ENCODE results near the gene ASXL1. TPM values are rescaled to one million over a fixed set of nuclear protein-coding genes. Genes with fewer than 3 reads are reported as not detected.

Gene ASXL1
- total and polyA plus RNA-seq, 2 experiments from 2014 or later: 10.4 to 29.0 TPM

DNA sequence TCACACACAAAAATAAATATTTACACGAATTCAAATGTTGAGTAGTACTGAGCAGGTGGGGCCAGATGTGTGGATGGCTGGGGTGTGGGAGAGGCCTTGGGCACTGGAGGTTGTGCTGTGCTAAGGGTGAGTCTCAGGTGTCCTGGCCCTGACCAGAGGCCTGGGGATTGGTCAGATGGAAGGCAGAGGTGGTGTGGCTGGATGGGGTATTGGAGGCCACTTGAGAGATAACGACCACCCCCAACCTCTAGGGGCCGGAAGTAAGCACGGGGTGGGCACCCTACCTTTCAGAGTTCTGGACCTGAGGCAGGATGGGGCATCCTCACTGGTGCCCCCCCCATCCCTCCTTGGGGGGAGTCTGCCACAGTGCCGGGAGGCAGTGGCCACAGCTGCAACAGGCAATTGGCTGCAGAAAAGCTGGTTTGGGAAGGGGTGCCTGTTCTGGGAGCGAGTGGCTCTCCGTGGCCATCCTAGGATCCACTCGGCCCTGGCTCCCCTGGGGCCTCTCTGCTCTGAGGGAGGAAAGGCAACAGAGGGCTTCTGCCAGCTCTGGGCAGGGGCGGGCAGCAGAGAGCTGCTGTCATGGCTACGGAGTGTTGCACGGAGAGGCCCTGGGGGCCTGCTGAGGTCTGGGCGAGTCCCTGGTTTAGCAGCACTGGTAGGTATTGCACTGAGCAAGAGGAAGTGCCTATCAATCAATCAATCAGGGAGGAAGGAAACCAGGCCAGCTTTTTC lies 87.6 kb downstream of the ASXL1 start:
- Mint-ChIP-seq H3K4me3 (no peak overlapping the region; the same call in 2 of the 3 replicates), H3K27ac (peak overlapping the region; percentile 76; the same call in 1 of the 2 replicates)
- peak; percentile 48 for ATAC-seq

GRCh38 chr20:32446301-32447100 lies 88.4 kb downstream of the ASXL1 start:
- no peak overlapping the region for H3K4me3 Mint-ChIP-seq
- H3K27me3 Mint-ChIP-seq (ENCODE audit: insufficient read depth, low read depth, poor library complexity): peaks cover 3% of the 10 kb centered on the region
- peaks cover 21% of the 10 kb centered on the region for H3K36me3 Mint-ChIP-seq (ENCODE audit: low read depth)
- Histone ChIP-seq H3K27me3 (ENCODE audit: insufficient read depth) (no peaks in the 10 kb centered on the region), H2AFZ (no peak overlapping the region), H3K4me3 (no peak overlapping the region), H3K27ac (ENCODE audit: low read depth) (peak overlapping the region; percentile 53; the same call in 1 of the 2 replicates), H3F3A (replicated peaks; ENCODE audit: low read depth) (peaks cover 5% of the 10 kb centered on the region), H4K20me1 (replicated peaks; ENCODE audit: insufficient read depth) (peaks cover 35% of the 10 kb centered on the region), H3K79me2 (replicated peaks; ENCODE audit: insufficient read depth) (no peaks in the 10 kb centered on the region), H3K9me2 (ENCODE audit: insufficient read depth) (no peaks in the 10 kb centered on the region), H3K36me3 (ENCODE audit: insufficient read depth) (peaks cover 9% of the 10 kb centered on the region; the same call in 1 of the 2 replicates), H3K4me2 (no peak overlapping the region), H3K4me1 (ENCODE audit: insufficient read depth) (peaks cover 21% of the 10 kb centered on the region)
- peaks cover 22% of the 10 kb centered on the region for H3K4me1 Mint-ChIP-seq
- TF ChIP-seq, protein P1, sequence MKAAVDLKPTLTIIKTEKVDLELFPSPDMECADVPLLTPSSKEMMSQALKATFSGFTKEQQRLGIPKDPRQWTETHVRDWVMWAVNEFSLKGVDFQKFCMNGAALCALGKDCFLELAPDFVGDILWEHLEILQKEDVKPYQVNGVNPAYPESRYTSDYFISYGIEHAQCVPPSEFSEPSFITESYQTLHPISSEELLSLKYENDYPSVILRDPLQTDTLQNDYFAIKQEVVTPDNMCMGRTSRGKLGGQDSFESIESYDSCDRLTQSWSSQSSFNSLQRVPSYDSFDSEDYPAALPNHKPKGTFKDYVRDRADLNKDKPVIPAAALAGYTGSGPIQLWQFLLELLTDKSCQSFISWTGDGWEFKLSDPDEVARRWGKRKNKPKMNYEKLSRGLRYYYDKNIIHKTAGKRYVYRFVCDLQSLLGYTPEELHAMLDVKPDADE (IDR thresholded peaks at IDR 0.05): no peak
- ATAC-seq: no peak
- no peaks in the 10 kb centered on the region for H3K9me3 Mint-ChIP-seq
- DNase-seq (ENCODE audit: low spot score): no peak
- no peak overlapping the region for H3K27ac Mint-ChIP-seq

More for the DNA sequence above, 87.6 kb downstream of the ASXL1 start:
- Histone ChIP-seq H3K4me3 (no peak overlapping the region), H3K4me1 (ENCODE audit: insufficient read depth) (peaks cover 26% of the 10 kb centered on the region), H4K20me1 (replicated peaks; ENCODE audit: insufficient read depth) (peaks cover 30% of the 10 kb centered on the region), H3K36me3 (ENCODE audit: insufficient read depth) (peaks cover 9% of the 10 kb centered on the region; the same call in 1 of the 2 replicates), H3K79me2 (replicated peaks; ENCODE audit: insufficient read depth) (no peaks in the 10 kb centered on the region), H3K4me2 (no peak overlapping the region; the same call in 1 of the 2 replicates), H3F3A (replicated peaks; ENCODE audit: low read depth) (peaks cover 5% of the 10 kb centered on the region), H2AFZ (no peak overlapping the region), H3K27ac (ENCODE audit: low read depth) (peak overlapping the region; percentile 53), H3K27me3 (ENCODE audit: insufficient read depth) (no peaks in the 10 kb centered on the region), H3K9me2 (ENCODE audit: insufficient read depth) (no peaks in the 10 kb centered on the region)
- Mint-ChIP-seq H3K4me1 (peaks cover 26% of the 10 kb centered on the region), H3K36me3 (ENCODE audit: low read depth) (peaks cover 21% of the 10 kb centered on the region), H3K27me3 (ENCODE audit: insufficient read depth, low read depth, poor library complexity) (peaks cover 3% of the 10 kb centered on the region), H3K9me3 (no peaks in the 10 kb centered on the region)
- DNase-seq (ENCODE audit: low spot score): peak; percentile 37
- TF ChIP-seq POLR2AphosphoS5 (IDR thresholded peaks at IDR 0.05; ENCODE audit: low read depth) (no peak), ZNF114 (CRISPR knock-in tag; IDR thresholded peaks at IDR 0.05) (no peak), EZH2 (IDR thresholded peaks at IDR 0.05; ENCODE audit: low read depth, unreplicated experiment) (no peak), CREB1 (CRISPR knock-in tag; IDR thresholded peaks at IDR 0.05; ENCODE audit: low read depth) (no peak), STAT1 (IDR thresholded peaks at IDR 0.05; ENCODE audit: unreplicated experiment) (no peak), REST (IDR thresholded peaks at IDR 0.05; ENCODE audit: unreplicated experiment) (no peak), JUNB (IDR thresholded peaks at IDR 0.05; ENCODE audit: unreplicated experiment) (no peak)

Data from GM23338 (cell line).